NCI-H2029 (cell line): Measurements from ENCODE around the gene OR52E5.

Experiments
- DNase-seq: peaks from one replicate; lab custom pipeline; 2025; lab: John Stamatoyannopoulos, UW

Gene OR52E5

GRCh38 chr11:5933116-5933515, 40.1 kb downstream of the OR52E5 start:
- no peak for DNase-seq

DNA sequence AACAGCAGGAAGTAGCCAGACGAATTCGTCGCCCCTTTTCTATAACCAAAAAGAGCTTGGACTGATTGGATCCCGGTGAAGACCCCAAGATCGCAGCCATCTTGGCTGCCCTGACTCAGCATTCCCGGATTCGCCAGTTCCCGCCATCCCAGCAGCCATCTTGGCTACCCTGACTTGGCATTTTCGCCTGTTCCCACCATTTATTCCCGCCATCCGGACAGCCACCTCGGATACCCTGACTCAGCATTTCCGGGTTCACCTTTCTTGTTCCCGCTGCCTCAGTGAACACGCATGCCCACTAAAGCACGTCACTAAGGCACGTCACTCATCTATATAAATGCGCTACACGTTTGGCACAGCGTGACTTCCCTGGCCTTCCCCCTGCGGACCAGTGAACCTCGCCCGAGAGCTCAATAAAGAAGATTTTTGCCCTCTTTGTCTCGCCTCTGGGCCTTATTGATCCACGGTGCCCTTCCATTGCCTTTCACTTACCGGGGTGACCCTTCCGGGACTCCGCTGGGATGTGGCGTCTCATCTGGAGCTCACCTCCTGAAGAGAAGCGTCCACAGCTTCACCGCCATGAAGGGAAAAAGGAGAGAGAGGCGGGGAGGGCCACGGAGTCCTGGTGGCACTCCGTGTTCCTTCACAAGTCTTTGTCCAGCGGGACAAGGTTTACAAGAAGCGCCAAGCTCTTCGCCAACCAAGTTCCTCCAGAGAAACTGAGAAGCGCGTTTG, 45.0 kb downstream of the OR52E5 start:
- no peak for DNase-seq

DNA sequence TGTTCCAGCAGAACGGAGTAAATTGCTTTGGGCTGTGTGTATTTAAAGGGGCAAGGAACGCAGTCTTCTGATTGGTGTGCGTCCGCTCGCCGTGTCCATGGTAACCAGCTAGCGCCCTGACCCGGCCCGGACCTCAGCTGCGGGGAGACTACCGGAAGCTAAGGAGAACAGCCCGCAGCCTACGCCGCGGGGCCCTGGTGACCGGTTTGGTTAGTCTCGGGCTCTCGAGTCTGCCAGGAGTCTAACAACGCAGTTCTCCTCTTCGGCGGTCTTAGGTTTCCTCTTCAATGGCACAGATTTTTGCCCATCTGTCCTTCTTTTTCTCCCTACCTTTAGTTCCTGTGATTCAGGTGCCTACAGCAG, 45.6 kb downstream of the OR52E5 start:
- DNase-seq: no peak

DNA sequence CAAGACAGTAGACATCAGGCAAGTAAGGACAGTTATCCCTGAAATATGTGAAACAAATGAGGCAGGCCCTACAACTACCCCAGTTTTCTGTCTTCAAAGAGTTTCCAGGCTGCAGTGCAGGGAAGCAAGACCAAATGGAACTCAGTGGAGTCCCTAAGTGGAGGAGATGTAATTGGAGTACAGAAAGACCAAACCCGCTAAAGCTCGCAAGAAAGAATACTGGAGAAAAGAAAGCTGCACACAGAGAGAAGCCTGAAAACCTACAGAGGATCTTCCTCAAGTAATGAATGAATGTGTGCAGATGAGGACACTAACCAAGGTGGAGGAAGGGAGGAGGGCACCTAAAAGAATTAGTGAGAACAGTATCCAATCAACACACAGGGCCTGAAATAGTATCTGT, 47.7 kb downstream of the OR52E5 start:
- DNase-seq: no peak

DNA sequence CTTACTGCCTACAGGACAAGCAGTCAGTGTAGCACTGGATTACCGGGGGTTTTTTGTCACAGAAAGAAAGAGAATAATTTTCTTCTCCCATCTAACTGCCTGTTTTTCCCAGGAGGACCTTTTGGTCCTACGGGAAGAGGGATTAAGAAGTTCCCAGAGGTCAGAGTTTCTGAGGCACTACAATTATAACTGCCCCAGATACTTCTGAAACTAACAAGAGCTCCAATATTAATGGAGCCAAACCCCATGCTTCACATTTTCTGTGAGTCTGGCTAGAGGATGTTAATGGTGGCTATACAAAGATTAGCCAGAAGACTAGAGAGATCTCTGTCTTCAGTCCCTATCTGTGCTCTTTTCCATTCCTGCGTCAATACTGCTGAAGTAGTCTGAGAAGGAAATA, 48.9 kb downstream of the OR52E5 start, which contains the start of gene OR56A3:
TSS of gene OR56A3 (plus strand) at position 301 of the 400 bp plus-strand sequence. CDS start 5,096 bp downstream, outside the sequence.
- DNase-seq: no peak
